HFFc6 (cell line): ENCODE measurements around the gene TMEM97. TPM values are rescaled to one million over a fixed set of nuclear protein-coding genes. Genes with fewer than 3 reads are reported as not detected.
"Not testable (repeated sequence)": the region's sequence is repeated elsewhere in the genome, so short reads cannot be mapped to it uniquely, and the experiment has no call there.

Experiments used
- DNase-seq: peaks from one replicate; pipeline ENCODE4 v3.0.0-alpha.2; 2018
- H3K27ac Mint-ChIP-seq: 2 replicates; pipeline ENCODE4 v1.8.0; 2020; ENCODE audit warnings: mild to moderate bottlenecking, mixed read lengths
- H3K27me3 Mint-ChIP-seq: 2 replicates; pipeline ENCODE4 v1.8.0; 2021; ENCODE audit warnings: mild to moderate bottlenecking, moderate library complexity, mixed read lengths; ENCODE audit not compliant: insufficient read depth
- H3K36me3 Mint-ChIP-seq: 2 replicates; pipeline ENCODE4 v1.8.0; 2021; ENCODE audit warnings: low read depth, mixed read lengths
- H3K4me1 Mint-ChIP-seq: 2 replicates; pipeline ENCODE4 v1.8.0; 2020; ENCODE audit warnings: low read depth, mixed read lengths
- H3K4me3 Mint-ChIP-seq: 2 replicates; pipeline ENCODE4 v1.8.0; 2020; ENCODE audit warnings: mild to moderate bottlenecking, moderate library complexity, mixed read lengths
- H3K9me3 Mint-ChIP-seq: 2 replicates; pipeline ENCODE4 v1.8.0; 2020; ENCODE audit warnings: mild to moderate bottlenecking, mixed read lengths
- long read RNA-seq: library from polyadenylated mRNA; unstranded; transcript quantifications from one replicate; pipeline ENCODE4 v2.0.0, GENCODE V29; 2019
- total RNA-seq, 6 experiments: library from RNA; stranded (reverse); fragmentation: NEBNext Ultra II Directional; extraction: Animal tissue kit (Norgen Biotek cat#: 25700); gene quantifications; 2 replicates in 1 of 6; 3 replicates in 5 of 6; pipeline ENCODE4 v1.2.3, GENCODE V29; 2021
- TF ChIP-seq, protein P1 (sequence below): fragments of 200-600 bp; sonication (generic); IDR thresholded peaks from 2 replicates; pipeline ENCODE4 v1.5.0; 2021; ENCODE audit warnings: antibody characterized with exemption, mild to moderate bottlenecking

The TMEM97 gene
- 10 to 100 TPM; 17.6 to 29.5 (median 24.1) TPM for total RNA-seq
- long read RNA-seq, transcript TMEM97-201 (3 exons, 2,568 nt), result major isoform, 21 of 25 reads
- long read RNA-seq, partial matches to known transcripts, result 1 of 25 reads
- long read RNA-seq, other reads (novel, unspliced or antisense), result 3 of 25 reads

GRCh38 chr17:28318759-28319597 is at the start of gene TMEM97:
Gene TMEM97, plus strand, starts transcription at chr17:28319200. Its CDS starts 40 bp downstream, at chr17:28319240.
- H3K4me1 Mint-ChIP-seq, result peaks cover 26% of the 10 kb centered on the region
- peak within 1 kb of the TSS; percentile 73 for H3K27ac Mint-ChIP-seq
- peaks cover 5% of the 10 kb centered on the region; the same call in 1 of the 2 replicates for H3K36me3 Mint-ChIP-seq
- H3K27me3 Mint-ChIP-seq, result peaks cover 3% of the 10 kb centered on the region
- peak; percentile 97 for DNase-seq
- peak within 1 kb of the TSS; percentile 92 for H3K4me3 Mint-ChIP-seq
- TF ChIP-seq, protein P1, sequence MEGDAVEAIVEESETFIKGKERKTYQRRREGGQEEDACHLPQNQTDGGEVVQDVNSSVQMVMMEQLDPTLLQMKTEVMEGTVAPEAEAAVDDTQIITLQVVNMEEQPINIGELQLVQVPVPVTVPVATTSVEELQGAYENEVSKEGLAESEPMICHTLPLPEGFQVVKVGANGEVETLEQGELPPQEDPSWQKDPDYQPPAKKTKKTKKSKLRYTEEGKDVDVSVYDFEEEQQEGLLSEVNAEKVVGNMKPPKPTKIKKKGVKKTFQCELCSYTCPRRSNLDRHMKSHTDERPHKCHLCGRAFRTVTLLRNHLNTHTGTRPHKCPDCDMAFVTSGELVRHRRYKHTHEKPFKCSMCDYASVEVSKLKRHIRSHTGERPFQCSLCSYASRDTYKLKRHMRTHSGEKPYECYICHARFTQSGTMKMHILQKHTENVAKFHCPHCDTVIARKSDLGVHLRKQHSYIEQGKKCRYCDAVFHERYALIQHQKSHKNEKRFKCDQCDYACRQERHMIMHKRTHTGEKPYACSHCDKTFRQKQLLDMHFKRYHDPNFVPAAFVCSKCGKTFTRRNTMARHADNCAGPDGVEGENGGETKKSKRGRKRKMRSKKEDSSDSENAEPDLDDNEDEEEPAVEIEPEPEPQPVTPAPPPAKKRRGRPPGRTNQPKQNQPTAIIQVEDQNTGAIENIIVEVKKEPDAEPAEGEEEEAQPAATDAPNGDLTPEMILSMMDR, result peak; percentile 56
- no peaks in the 10 kb centered on the region for H3K9me3 Mint-ChIP-seq

DNA sequence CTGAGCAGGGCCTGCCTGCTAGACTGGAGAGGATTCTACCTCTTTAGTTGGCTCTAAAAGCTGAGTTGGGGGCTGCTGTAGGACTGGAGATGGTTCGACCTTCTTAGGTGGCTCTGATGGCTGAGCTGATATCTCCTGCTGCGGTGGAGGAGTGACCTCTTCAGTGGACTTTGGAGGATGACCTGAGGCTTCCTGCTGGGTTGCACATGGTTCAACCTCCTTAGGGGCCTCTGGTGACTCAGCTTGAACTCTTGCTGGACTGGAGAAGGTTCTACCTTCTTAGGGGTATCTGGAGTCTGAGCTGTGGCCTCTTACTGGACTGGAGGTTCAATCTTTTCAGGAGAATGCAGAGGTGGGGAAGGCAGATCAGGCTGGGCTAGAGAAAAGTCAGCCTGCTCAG is 48.9 kb upstream of the TMEM97 start:
- no peak overlapping the region for H3K27ac Mint-ChIP-seq
- no peak for DNase-seq
- H3K36me3 Mint-ChIP-seq, result peaks cover 25% of the 10 kb centered on the region
- H3K9me3 Mint-ChIP-seq, result peaks cover 14% of the 10 kb centered on the region
- H3K4me3 Mint-ChIP-seq, result no peak overlapping the region
- peaks cover 6% of the 10 kb centered on the region for H3K27me3 Mint-ChIP-seq
- TF ChIP-seq, protein P1, result no peak
- H3K4me1 Mint-ChIP-seq, result peaks cover 35% of the 10 kb centered on the region

DNA sequence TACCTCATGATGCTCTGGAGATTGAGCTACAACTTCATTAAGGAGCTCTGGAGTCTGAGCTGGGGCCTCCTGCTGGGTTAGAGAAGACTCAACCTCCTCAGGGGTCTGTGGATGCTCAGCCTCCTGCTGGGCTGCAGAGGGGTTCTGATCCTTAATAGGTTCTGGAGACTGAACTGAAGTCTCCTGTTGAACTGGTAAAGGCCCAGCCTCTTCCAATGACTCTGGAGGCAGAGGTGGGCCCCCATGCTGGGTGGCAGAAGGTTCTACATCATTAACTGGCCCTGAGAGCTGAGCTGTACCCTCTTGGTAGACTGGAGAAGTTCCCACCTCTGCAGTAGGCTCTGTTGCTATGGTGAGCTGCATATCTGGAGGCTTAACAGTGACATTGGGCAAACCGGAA is 48.1 kb upstream of the TMEM97 start:
- H3K27me3 Mint-ChIP-seq, result peaks cover 6% of the 10 kb centered on the region
- peaks cover 25% of the 10 kb centered on the region for H3K36me3 Mint-ChIP-seq
- no peak overlapping the region for H3K4me3 Mint-ChIP-seq
- peak; percentile 5 for DNase-seq
- TF ChIP-seq, protein P1, result no peak
- H3K27ac Mint-ChIP-seq, result no peak overlapping the region
- peaks cover 37% of the 10 kb centered on the region for H3K4me1 Mint-ChIP-seq
- H3K9me3 Mint-ChIP-seq, result peaks cover 14% of the 10 kb centered on the region

DNA sequence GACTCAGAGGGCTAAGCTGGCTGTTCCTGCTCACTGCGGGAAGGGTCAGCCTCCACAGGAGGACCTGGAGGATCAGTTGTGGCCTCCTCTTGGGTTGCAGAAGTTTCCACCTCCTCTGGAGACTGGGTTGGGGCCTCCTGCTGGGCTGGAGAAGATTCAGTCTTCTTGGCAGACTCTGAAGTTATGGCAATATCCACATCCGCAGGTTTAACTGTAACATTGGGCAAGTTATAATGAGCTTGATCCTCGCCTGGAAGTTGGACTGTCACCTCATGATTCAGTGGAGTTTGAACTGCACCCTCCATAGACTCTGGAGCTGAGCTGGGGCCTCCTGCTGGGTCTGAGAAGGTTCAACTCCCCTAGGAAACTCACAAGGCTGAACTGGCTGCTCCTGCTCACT is 47.6 kb upstream of the TMEM97 start:
- H3K9me3 Mint-ChIP-seq, result peaks cover 14% of the 10 kb centered on the region
- H3K27me3 Mint-ChIP-seq, result peaks cover 6% of the 10 kb centered on the region
- H3K4me3 Mint-ChIP-seq, result no peak overlapping the region
- peaks cover 37% of the 10 kb centered on the region for H3K4me1 Mint-ChIP-seq
- TF ChIP-seq, protein P1, result no peak
- DNase-seq, result no peak
- no peak overlapping the region for H3K27ac Mint-ChIP-seq
- peaks cover 25% of the 10 kb centered on the region for H3K36me3 Mint-ChIP-seq

DNA sequence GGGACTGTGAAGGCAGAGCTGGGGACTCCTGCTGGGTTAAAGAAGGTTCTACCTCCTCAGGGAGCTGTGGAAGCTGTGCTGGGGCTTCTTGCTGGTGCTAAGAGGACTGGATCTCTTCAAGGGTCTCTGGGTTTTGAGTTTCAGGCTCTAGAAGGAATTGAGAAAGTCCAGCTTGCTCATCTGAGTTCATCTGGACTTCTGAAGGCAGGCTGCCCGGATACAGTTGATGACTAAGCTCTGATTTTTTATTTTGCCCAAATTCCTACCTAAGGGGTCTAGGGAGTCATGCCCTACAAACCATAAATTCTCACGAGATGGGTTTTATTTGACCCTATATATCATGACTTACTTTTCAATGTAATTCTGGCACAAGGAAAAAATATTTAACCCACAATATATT is 46.8 kb upstream of the TMEM97 start:
- TF ChIP-seq, protein P1, result no peak
- Mint-ChIP-seq H3K27ac (no peak overlapping the region; the same call in 1 of the 2 replicates), H3K9me3 (peaks cover 11% of the 10 kb centered on the region), H3K4me3 (no peak overlapping the region), H3K4me1 (peaks cover 44% of the 10 kb centered on the region), H3K36me3 (peaks cover 22% of the 10 kb centered on the region), H3K27me3 (peaks cover 8% of the 10 kb centered on the region)
- peak; percentile 24 for DNase-seq

DNA sequence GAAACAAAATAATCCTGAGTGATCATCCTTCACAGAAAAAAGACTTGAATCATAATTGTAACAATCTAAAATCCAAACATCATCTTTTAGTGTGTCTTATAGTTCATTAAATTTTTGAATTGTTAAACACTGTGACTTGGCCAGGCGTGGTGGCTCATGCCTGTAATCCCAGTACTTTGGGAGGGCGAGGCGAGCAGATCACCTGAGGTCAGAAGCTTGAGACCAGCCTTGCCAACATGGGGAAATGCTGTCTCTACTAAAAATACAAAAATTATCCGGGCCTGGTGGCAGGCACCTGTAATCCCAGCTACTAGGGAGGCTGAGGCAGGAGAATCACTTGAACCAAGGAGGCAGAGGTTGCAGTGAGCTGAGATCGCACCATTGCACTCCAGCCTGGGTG is 45.7 kb upstream of the TMEM97 start:
- H3K4me1 Mint-ChIP-seq, result peaks cover 55% of the 10 kb centered on the region
- H3K27ac Mint-ChIP-seq, H3K27me3 Mint-ChIP-seq, H3K9me3 Mint-ChIP-seq, DNase-seq, H3K4me3 Mint-ChIP-seq: not testable (repeated sequence)
- H3K36me3 Mint-ChIP-seq, result peaks cover 16% of the 10 kb centered on the region; the same call in 1 of the 2 replicates
